ENCODE results near the gene DDX27. TPM values are rescaled to one million over a fixed set of nuclear protein-coding genes. Genes with fewer than 3 reads are reported as not detected.

Gene DDX27
- polyA plus RNA-seq, 1 of the 3 experiments (the other 2 are of a cell fraction) = 51.9 TPM

GRCh38 chr20:49288250-49288751 lies 69.1 kb downstream of the DDX27 start:
- POLR2A ChIA-PET = interaction anchor here (1.0 to 1.6 kb wide), 2 partner anchors 10 to 15 kb away, joined by 3 to 4 read pairs; partner anchors contain the start of gene ZNFX1
- no peak for DNase-seq
- Histone ChIP-seq H3F3A (replicated peaks; ENCODE audit: insufficient read depth) (peaks cover 98% of the 10 kb centered on the region), H3K9ac (no peak overlapping the region), H3K9me3 (no peaks in the 10 kb centered on the region), H3K79me2 (ENCODE audit: insufficient read depth) (peaks cover 49% of the 10 kb centered on the region), H3K4me3 (ENCODE audit: low read depth in 2 of 2, low read length in 1 of 2) (no peak overlapping the region), H3K9me2 (no peaks in the 10 kb centered on the region), H3K4me2 (no peak overlapping the region), H3K4me1 (ENCODE audit: control insufficient read depth in 1 of 2, insufficient read depth in 2 of 2, low read depth in 1 of 2, low read length in 1 of 2) (peaks cover 3 to 9% of the 10 kb centered on the region in 2 experiments; a peak in 3 of 4 replicates), H3K36me3 (replicated peaks in 1 of 2; ENCODE audit: control insufficient read depth in 1 of 2, insufficient read depth in 2 of 2, low read length in 1 of 2) (peaks cover 79 to 82% of the 10 kb centered on the region in 2 experiments), H4K20me1 (ENCODE audit: insufficient read depth) (peaks cover 84% of the 10 kb centered on the region), H2AFZ (ENCODE audit: low read depth) (no peak overlapping the region), H3K27ac (ENCODE audit: low read depth in 2 of 2, low read length in 1 of 2) (peak overlapping the region in 1 of 2 experiments; percentile 63; a peak in 2 of 4 replicates), H3K27me3 (ENCODE audit: insufficient read depth) (no peaks in the 10 kb centered on the region)
- no peak for TF ChIP-seq FOSL2 (IDR thresholded peaks at IDR 0.05; ENCODE audit: borderline replicate concordance, low read depth)
- TF ChIP-seq SIN3A (IDR thresholded peaks at IDR 0.05; ENCODE audit: borderline replicate concordance, low read depth, low read length) = no peak
- TF ChIP-seq CTCF (IDR thresholded peaks at IDR 0.05) = no peak
- WGBS (ENCODE audit: low lambda C conversion rate) = 87% methylated on average over 2 of the region's 2 CpGs
- CTCF ChIA-PET = no interaction called here

- H3K27me3 ChIP-seq (ENCODE audit: insufficient read depth) = no peaks in the 10 kb centered on the region
- peaks cover 77% of the 10 kb centered on the region for H4K20me1 ChIP-seq (ENCODE audit: insufficient read depth)
- no peak for TF ChIP-seq SMC3 (IDR thresholded peaks at IDR 0.05; ENCODE audit: low read depth, low read length)
- TF ChIP-seq POLR2AphosphoS5 (IDR thresholded peaks at IDR 0.05; ENCODE audit: low read depth, low read length) = peak; percentile 12; the same call in 1 of the 2 replicates
- H3K9me2 ChIP-seq = no peaks in the 10 kb centered on the region
- CTCF ChIA-PET = no interaction called here
- H3K36me3 ChIP-seq (replicated peaks in 1 of 2; ENCODE audit: control insufficient read depth in 1 of 2, insufficient read depth in 2 of 2, low read length in 1 of 2) = peaks cover 72 to 75% of the 10 kb centered on the region in 2 experiments
- WGBS (ENCODE audit: low lambda C conversion rate) = 97% methylated on average over 10 of the region's 10 CpGs
- no peak overlapping the region for H3K9ac ChIP-seq
- H3K9me3 ChIP-seq = no peaks in the 10 kb centered on the region
- peak overlapping the region in 1 of 2 experiments; percentile 63; a peak in 3 of 4 replicates for H3K27ac ChIP-seq (ENCODE audit: low read depth in 2 of 2, low read length in 1 of 2)
- H3F3A ChIP-seq (replicated peaks; ENCODE audit: insufficient read depth) = peaks cover 94% of the 10 kb centered on the region
- peaks cover 42% of the 10 kb centered on the region for H3K79me2 ChIP-seq (ENCODE audit: insufficient read depth)
- no peak overlapping the region for H3K4me3 ChIP-seq (ENCODE audit: low read depth in 2 of 2, low read length in 1 of 2)
- no peak overlapping the region for H3K4me2 ChIP-seq
- H3K4me1 ChIP-seq (ENCODE audit: control insufficient read depth in 1 of 2, insufficient read depth in 2 of 2, low read depth in 1 of 2, low read length in 1 of 2) = peaks cover 2 to 8% of the 10 kb centered on the region in 2 experiments; a peak in 2 of 4 replicates
- DNase-seq = no peak
- POLR2A ChIA-PET = interaction anchor here (1.0 kb wide), 1 partner anchor 11 kb away, joined by 3 read pairs; the partner anchor contains the start of gene ZNFX1
- no peak overlapping the region for H2AFZ ChIP-seq (ENCODE audit: low read depth)
Observed at GRCh38 chr20:49288784-49289696, 69.8 kb downstream of the DDX27 start.
